H54 (cell line): Measurements from ENCODE around the gene FRAT1.
"Not testable (repeated sequence)": the region's sequence is repeated elsewhere in the genome, so short reads cannot be mapped to it uniquely, and the experiment has no call there.

Source experiments
- DNase-seq: peaks from one replicate; pipeline ENCODE4 v3.0.0; 2011; ENCODE audit warnings: low spot score, mixed read lengths; ENCODE audit not compliant: insufficient read length
- FAIRE-seq: peaks from 3 replicates; lab custom pipeline; 2011; peaks lifted over from hg19 to GRCh38; lab: Jason Lieb, UNC
- POLR2A ChIP-seq: IDR thresholded peaks from 2 replicates; pipeline ENCODE4 v1.6.1; 2011; ENCODE audit warnings: low read depth, mild to moderate bottlenecking, low read length

FRAT1 gene

GRCh38 chr10:97336006-97336405 is 16.9 kb downstream of the FRAT1 start:
- TF ChIP-seq POLR2A: no peak
- no peak for FAIRE-seq
- no peak for DNase-seq

GRCh38 chr10:97336446-97336845 is 17.4 kb downstream of the FRAT1 start:
- DNase-seq (no peak), FAIRE-seq (no peak)
- TF ChIP-seq POLR2A: no peak

- no peak for TF ChIP-seq POLR2A
- no peak for FAIRE-seq
- no peak for DNase-seq
These were observed 18.1 kb downstream of the FRAT1 start for GRCh38 chr10:97336942-97337831.

- DNase-seq: no peak
- FAIRE-seq: no peak
- TF ChIP-seq POLR2A: no peak
These were observed 19.0 kb downstream of the FRAT1 start for GRCh38 chr10:97338041-97338440.

- no peak for DNase-seq
- no peak for TF ChIP-seq POLR2A
- FAIRE-seq: no peak
These were observed 22.3 kb downstream of the FRAT1 start for GRCh38 chr10:97341416-97341815.

- DNase-seq, FAIRE-seq: not testable (repeated sequence)
These were observed 24.6 kb downstream of the FRAT1 start for GRCh38 chr10:97343664-97344063.

GRCh38 chr10:97347317-97347716 is 28.2 kb downstream of the FRAT1 start:
- TF ChIP-seq POLR2A: no peak
- DNase-seq (no peak), FAIRE-seq (no peak)

- no peak for DNase-seq
- TF ChIP-seq POLR2A: no peak
- FAIRE-seq: no peak
These were observed 30.9 kb downstream of the FRAT1 start for GRCh38 chr10:97349752-97350513.

GRCh38 chr10:97353945-97354344 is 34.9 kb downstream of the FRAT1 start:
- no peak for TF ChIP-seq POLR2A
- DNase-seq (no peak), FAIRE-seq (no peak)

- DNase-seq: no peak
- no peak for FAIRE-seq
- TF ChIP-seq POLR2A: no peak
These were observed 36.5 kb downstream of the FRAT1 start for GRCh38 chr10:97355571-97355975.

- no peak for FAIRE-seq
- no peak for DNase-seq
These were observed 37.3 kb downstream of the FRAT1 start for GRCh38 chr10:97356318-97356914.

GRCh38 chr10:97356918-97357317 is 37.8 kb downstream of the FRAT1 start:
- TF ChIP-seq POLR2A: no peak
- FAIRE-seq (no peak), DNase-seq (no peak)

More at GRCh38 chr10:97356318-97356914, 37.3 kb downstream of the FRAT1 start:
- TF ChIP-seq POLR2A: no peak

- no peak for TF ChIP-seq POLR2A
- no peak for FAIRE-seq
- DNase-seq: no peak
These were observed 39.3 kb downstream of the FRAT1 start for GRCh38 chr10:97358349-97358748.

- no peak for TF ChIP-seq POLR2A
- no peak for DNase-seq
- no peak for FAIRE-seq
These were observed 39.7 kb downstream of the FRAT1 start for GRCh38 chr10:97358781-97359180.
